ENCODE results near the gene CDH22.

GRCh38 chr20:46328200-46328882 lies 20.0 kb upstream of the CDH22 start:
- TF ChIP-seq EP300 (conservative IDR thresholded peaks at IDR 0.05; ENCODE audit: poor library complexity, severe bottlenecking) (no peak), CTCF (IDR thresholded peaks at IDR 0.05; ENCODE audit: poor library complexity, severe bottlenecking) (no peak), POLR2AphosphoS5 (IDR thresholded peaks at IDR 0.05) (no peak)

Measured in neural cell (in vitro differentiated cells).